SK-N-SH treated with all-trans-retinoic acid at 6 μM for 48 hours (cell line): ENCODE data around the gene CALN1.

ENCODE experiments used
- ATAC-seq: fragments of 200-7000 bp; cut with Tn5 transposase; 3 replicates; pipeline ENCODE4 v1.9.1; 2020; ENCODE audit warnings: mild to moderate bottlenecking, moderate library complexity
- BACH2 ChIP-seq: fragments of 250-450 bp; sonication (Bioruptor Pico); IDR thresholded peaks from 2 replicates; pipeline ENCODE4 v1.9.0; 2021; ENCODE audit warnings: mild to moderate bottlenecking, borderline replicate concordance
- CREB5 ChIP-seq: fragments of 250-450 bp; sonication (Bioruptor Pico); IDR thresholded peaks from 2 replicates; pipeline ENCODE4 v1.5.1; 2020; ENCODE audit warnings: low read depth, mild to moderate bottlenecking, moderate library complexity
- CSDC2 ChIP-seq: fragments of 250-450 bp; sonication (Bioruptor Pico); IDR thresholded peaks from 2 replicates; pipeline ENCODE4 v1.5.0; 2020; ENCODE audit warnings: mild to moderate bottlenecking, moderate library complexity
- CSRNP3 ChIP-seq: fragments of 250-450 bp; sonication (Bioruptor Pico); IDR thresholded peaks from 2 replicates; pipeline ENCODE4 v1.5.1; 2021; ENCODE audit warnings: mild to moderate bottlenecking, moderate library complexity
- GLIS3 ChIP-seq: fragments of 250-450 bp; sonication (Bioruptor Pico); IDR thresholded peaks from 2 replicates; pipeline ENCODE4 v1.5.0; 2020; ENCODE audit warnings: mild to moderate bottlenecking, moderate library complexity
- ISL1 ChIP-seq: fragments of 250-450 bp; sonication (Bioruptor Pico); IDR thresholded peaks from 2 replicates; pipeline ENCODE4 v2.1.2; 2022; ENCODE audit warnings: mild to moderate bottlenecking, moderate library complexity
- OSR1 ChIP-seq: fragments of 250-450 bp; sonication (Bioruptor Pico); IDR thresholded peaks from 2 replicates; pipeline ENCODE4 v1.8.0; 2022; ENCODE audit warnings: moderate library complexity, mild to moderate bottlenecking, inconsistent platforms
- PATZ1 ChIP-seq: fragments of 250-450 bp; sonication (Bioruptor Pico); IDR thresholded peaks from 2 replicates; pipeline ENCODE4 v1.8.0; 2020; ENCODE audit warnings: mild to moderate bottlenecking, moderate library complexity, borderline replicate concordance
- POU6F1 ChIP-seq: fragments of 250-450 bp; sonication (Bioruptor Pico); IDR thresholded peaks from 2 replicates; pipeline ENCODE4 v1.8.0; 2021; ENCODE audit warnings: low read depth, mild to moderate bottlenecking, moderate library complexity, borderline replicate concordance
- PPARA ChIP-seq: fragments of 250-450 bp; sonication (Bioruptor Pico); IDR thresholded peaks from 2 replicates; pipeline ENCODE4 v1.5.0; 2020; ENCODE audit warnings: mild to moderate bottlenecking, borderline replicate concordance
- RARB ChIP-seq: fragments of 250-450 bp; sonication (Bioruptor Pico); IDR thresholded peaks from 2 replicates; pipeline ENCODE4 v1.8.0; 2021; ENCODE audit warnings: mild to moderate bottlenecking, moderate library complexity
- SNAI2 ChIP-seq: fragments of 250-450 bp; sonication (Bioruptor Pico); IDR thresholded peaks from 2 replicates; pipeline ENCODE4 v1.5.0; 2020; ENCODE audit warnings: mild to moderate bottlenecking, moderate library complexity
- TOX ChIP-seq: fragments of 250-450 bp; sonication (Bioruptor Pico); IDR thresholded peaks from 2 replicates; pipeline ENCODE4 v1.8.0; 2021; ENCODE audit warnings: mild to moderate bottlenecking, moderate library complexity, borderline replicate concordance
- ZC3H10 ChIP-seq: fragments of 250-450 bp; sonication (Bioruptor Pico); IDR thresholded peaks from 2 replicates; pipeline ENCODE4 v1.5.1; 2021; ENCODE audit warnings: mild to moderate bottlenecking, moderate library complexity
- ZFP3 ChIP-seq: fragments of 250-450 bp; sonication (Bioruptor Pico); IDR thresholded peaks from 2 replicates; pipeline ENCODE4 v1.5.0; 2020; ENCODE audit warnings: mild to moderate bottlenecking, moderate library complexity
- ZFP30 ChIP-seq: fragments of 450-650 bp; formaldehyde crosslinking; IDR thresholded peaks from 2 replicates; pipeline ENCODE4 v1.5.0; 2022; ENCODE audit warnings: mild to moderate bottlenecking, moderate library complexity
- ZNF565 ChIP-seq: fragments of 450-650 bp; formaldehyde crosslinking; conservative IDR thresholded peaks from 2 replicates; pipeline ENCODE4 v1.5.0; 2020; ENCODE audit warnings: low read depth, mild to moderate bottlenecking, moderate library complexity
- ZNF70 ChIP-seq: fragments of 450-650 bp; formaldehyde crosslinking; IDR thresholded peaks from 2 replicates; pipeline ENCODE4 v1.5.0; 2020; ENCODE audit warnings: mild to moderate bottlenecking, moderate library complexity
- ZNF8 ChIP-seq: fragments of 450-650 bp; formaldehyde crosslinking; IDR thresholded peaks from 2 replicates; pipeline ENCODE4 v1.5.0; 2020; ENCODE audit warnings: mild to moderate bottlenecking, moderate library complexity

Gene CALN1

GRCh38 chr7:72080865-72081510 is 331.1 kb downstream of the CALN1 start (continued):
- no peak for TF ChIP-seq POU6F1 (CRISPR knock-in tag)
- no peak for TF ChIP-seq ZNF565 (CRISPR knock-in tag)
- TF ChIP-seq CREB5 (CRISPR knock-in tag) = no peak
- TF ChIP-seq PPARA (CRISPR knock-in tag) = no peak
- no peak for TF ChIP-seq SNAI2 (CRISPR knock-in tag)
- TF ChIP-seq TOX (CRISPR knock-in tag) = no peak
- TF ChIP-seq BACH2 (CRISPR knock-in tag) = no peak
- no peak for TF ChIP-seq OSR1
- no peak for TF ChIP-seq ZNF8 (CRISPR knock-in tag)

GRCh38 chr7:72080341-72080766 is 331.8 kb downstream of the CALN1 start:
- TF ChIP-seq SNAI2 (CRISPR knock-in tag) (no peak), CSDC2 (CRISPR knock-in tag) (no peak), OSR1 (no peak), POU6F1 (CRISPR knock-in tag) (no peak), GLIS3 (no peak), RARB (CRISPR knock-in tag) (no peak), TOX (CRISPR knock-in tag) (no peak), PATZ1 (no peak)
- TF ChIP-seq, all 23 proteins: peak for 0
- no peak for ATAC-seq

GRCh38 chr7:72078856-72079255 is 333.3 kb downstream of the CALN1 start:
- ATAC-seq = no peak
- TF ChIP-seq PPARA (CRISPR knock-in tag) (no peak), ZFP3 (no peak), GLIS3 (no peak), PATZ1 (no peak), ISL1 (CRISPR knock-in tag) (no peak), CSRNP3 (no peak), ZNF70 (CRISPR knock-in tag) (no peak), ZC3H10 (CRISPR knock-in tag) (no peak), ZFP30 (CRISPR knock-in tag) (no peak)
